ENCODE measurements around the gene GRID2.

GRID2 gene

DNA sequence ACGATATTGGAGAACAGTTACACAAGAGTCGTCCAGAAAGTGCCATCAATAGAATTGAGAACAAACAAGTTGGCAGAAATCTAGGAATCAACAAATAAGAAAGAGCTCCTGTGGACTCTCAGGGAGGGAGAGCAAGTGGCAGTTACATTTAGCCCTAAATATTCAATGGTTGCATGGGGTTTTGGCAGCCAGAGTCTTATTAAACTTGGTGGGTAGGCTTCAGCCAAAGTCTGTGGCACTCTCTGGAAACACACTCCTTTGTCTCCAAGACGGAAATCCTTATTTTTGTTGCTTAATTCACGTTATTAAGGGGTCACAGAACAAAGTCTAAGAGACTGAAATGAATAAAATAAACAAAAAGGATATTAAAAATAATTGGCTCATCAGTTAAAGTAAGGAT, 782.6 kb downstream of the GRID2 start:
- DNase-seq (ENCODE audit: low read depth): no peak
- TF ChIP-seq, protein P1, sequence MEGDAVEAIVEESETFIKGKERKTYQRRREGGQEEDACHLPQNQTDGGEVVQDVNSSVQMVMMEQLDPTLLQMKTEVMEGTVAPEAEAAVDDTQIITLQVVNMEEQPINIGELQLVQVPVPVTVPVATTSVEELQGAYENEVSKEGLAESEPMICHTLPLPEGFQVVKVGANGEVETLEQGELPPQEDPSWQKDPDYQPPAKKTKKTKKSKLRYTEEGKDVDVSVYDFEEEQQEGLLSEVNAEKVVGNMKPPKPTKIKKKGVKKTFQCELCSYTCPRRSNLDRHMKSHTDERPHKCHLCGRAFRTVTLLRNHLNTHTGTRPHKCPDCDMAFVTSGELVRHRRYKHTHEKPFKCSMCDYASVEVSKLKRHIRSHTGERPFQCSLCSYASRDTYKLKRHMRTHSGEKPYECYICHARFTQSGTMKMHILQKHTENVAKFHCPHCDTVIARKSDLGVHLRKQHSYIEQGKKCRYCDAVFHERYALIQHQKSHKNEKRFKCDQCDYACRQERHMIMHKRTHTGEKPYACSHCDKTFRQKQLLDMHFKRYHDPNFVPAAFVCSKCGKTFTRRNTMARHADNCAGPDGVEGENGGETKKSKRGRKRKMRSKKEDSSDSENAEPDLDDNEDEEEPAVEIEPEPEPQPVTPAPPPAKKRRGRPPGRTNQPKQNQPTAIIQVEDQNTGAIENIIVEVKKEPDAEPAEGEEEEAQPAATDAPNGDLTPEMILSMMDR (IDR thresholded peaks at IDR 0.05; ENCODE audit: low read depth, low read length, missing control alignments): no peak

DNA sequence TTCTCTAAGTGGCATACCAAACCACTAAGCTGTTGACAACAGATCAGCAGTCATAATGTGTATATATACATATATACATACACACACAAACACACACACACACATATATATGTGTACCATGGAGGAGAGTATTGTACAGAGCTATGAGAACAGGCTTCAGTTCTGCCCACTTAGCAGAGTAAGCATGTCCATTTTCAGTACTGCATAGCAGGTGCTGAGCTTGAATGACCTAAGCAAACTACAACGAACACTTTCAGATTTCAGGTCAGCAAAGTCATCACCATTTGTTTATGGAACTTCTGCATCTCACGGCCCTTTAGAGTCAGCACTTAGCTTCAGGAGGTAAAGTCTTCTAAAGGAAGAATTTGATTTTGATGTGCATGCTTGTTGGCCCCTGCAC, 789.0 kb downstream of the GRID2 start:
- DNase-seq (ENCODE audit: low read depth): no peak
- TF ChIP-seq, protein P1 (IDR thresholded peaks at IDR 0.05; ENCODE audit: low read depth, low read length, missing control alignments): no peak
- H3K4me3 ChIP-seq (ENCODE audit: low read depth, low read length): no peak overlapping the region

More for the DNA sequence above, 782.6 kb downstream of the GRID2 start:
- H3K4me3 ChIP-seq (ENCODE audit: low read depth, low read length): no peak overlapping the region

DNA sequence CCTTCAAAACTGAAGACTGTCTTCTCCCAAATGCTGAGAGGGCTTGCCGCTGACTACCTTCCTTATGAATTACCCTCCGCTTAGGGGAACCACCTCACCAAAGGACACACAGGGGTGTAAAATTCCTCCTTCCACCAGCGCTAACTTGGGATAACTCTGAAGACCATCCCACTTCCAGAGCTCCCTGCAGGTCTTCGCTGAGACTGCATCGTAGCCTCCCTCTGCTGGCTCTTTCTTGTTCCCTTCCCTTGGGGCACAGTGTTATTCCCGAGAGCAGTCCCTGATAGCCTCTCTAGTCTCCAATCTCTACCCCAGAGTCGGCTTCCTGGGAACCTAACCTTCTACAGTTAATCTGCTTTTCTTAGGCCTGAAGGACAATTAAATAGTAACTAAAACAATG, 799.3 kb downstream of the GRID2 start:
- DNase-seq (ENCODE audit: low read depth): no peak
- TF ChIP-seq, protein P1 (IDR thresholded peaks at IDR 0.05; ENCODE audit: low read depth, low read length, missing control alignments): no peak
- H3K4me3 ChIP-seq (ENCODE audit: low read depth, low read length): no peak overlapping the region

DNA sequence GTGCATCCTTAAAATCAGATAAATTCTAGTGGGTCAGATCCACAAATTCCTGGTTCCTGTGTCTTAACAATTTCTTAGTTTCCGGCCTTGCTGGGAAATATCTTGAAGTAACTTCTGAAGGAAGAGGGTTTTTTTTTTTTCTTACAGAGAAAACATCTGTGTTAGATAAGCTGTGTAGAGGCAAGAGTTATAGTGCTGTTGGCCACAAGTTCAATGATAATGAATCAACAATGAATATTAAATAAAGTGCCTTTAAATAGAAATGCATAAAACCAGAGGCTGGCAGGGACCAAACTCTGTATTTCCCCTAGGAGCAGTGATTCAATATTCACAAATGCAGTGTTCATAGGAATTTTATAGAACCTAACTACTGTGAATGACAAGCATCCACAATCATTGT, 812.9 kb downstream of the GRID2 start:
- no peak overlapping the region for H3K4me3 ChIP-seq (ENCODE audit: low read depth, low read length)
- DNase-seq (ENCODE audit: low read depth): no peak
- TF ChIP-seq, protein P1 (IDR thresholded peaks at IDR 0.05; ENCODE audit: low read depth, low read length, missing control alignments): no peak

DNA sequence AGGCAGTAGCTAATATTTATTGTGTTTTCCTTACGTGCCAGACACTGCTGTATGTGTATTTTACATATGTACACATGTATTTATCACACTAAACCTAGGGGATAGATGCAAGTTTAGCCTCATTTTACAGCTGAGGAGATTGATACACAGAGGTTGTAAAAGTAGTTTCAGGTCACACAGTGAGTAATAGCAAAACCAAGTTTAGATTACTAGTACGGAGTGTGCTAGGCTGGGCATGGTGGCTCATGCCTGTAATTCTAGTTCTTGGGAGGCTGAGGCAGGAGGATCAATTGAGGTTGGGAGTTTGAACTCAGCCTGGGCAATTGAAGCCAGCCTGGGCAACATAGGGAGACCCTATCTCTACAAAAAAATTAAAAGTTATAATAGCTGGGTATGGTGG, 823.7 kb downstream of the GRID2 start:
- TF ChIP-seq, protein P1 (IDR thresholded peaks at IDR 0.05; ENCODE audit: low read depth, low read length, missing control alignments): no peak
- no peak overlapping the region for H3K4me3 ChIP-seq (ENCODE audit: low read depth, low read length)
- DNase-seq (ENCODE audit: low read depth): no peak

DNA sequence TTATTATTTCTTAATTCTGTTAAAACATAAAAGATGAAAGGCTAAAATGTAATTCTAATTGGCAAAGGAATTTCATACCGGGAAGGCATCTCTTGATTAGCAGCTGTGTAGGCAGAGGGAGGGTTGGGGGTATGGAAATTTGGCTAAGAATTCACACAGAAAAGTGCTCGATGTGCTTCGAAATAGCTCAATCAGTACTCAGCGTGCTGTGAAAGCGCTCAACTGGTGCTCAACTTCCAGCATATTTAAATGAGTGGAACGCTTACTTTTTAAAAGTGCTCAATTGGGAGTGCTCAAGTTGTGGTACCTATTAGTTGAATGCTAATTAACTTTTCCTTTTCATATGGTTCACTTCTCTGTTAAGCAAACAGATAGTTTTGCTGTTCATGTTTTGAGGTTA, 828.9 kb downstream of the GRID2 start:
- TF ChIP-seq, protein P1 (IDR thresholded peaks at IDR 0.05; ENCODE audit: low read depth, low read length, missing control alignments): no peak
- DNase-seq (ENCODE audit: low read depth): no peak
- H3K4me3 ChIP-seq (ENCODE audit: low read depth, low read length): no peak overlapping the region

DNA sequence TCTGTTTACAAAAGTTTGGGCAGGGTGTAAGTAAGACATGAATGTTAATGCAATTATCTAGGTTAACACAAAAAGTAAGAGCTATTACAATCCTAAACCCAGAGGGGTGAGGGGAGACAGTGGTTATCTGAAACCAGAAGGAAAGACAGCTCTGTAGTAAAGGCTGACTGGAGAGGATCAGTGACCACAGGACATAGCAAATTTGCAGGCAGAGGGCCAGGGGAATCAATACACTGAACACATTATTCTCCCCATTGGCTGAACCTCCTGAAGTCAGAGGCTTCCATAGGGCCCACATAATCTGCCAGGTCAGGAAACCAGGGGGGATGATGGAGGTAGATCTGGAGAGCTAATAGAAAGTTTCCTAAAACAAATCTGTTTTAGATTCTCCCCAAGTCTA, 835.4 kb downstream of the GRID2 start:
- no peak overlapping the region for H3K4me3 ChIP-seq (ENCODE audit: low read depth, low read length)
- TF ChIP-seq, protein P1 (IDR thresholded peaks at IDR 0.05; ENCODE audit: low read depth, low read length, missing control alignments): no peak
- DNase-seq (ENCODE audit: low read depth): no peak

All from GM12864 (cell line).